Hindlimb muscle (tissue), 1 donor: ENCODE results near the gene MRPL55. TPM values are rescaled to one million over a fixed set of nuclear protein-coding genes. Genes with fewer than 3 reads are reported as not detected.

Experiments used
- DNase-seq: peaks from one replicate; pipeline ENCODE4 v3.0.0-alpha.2; 2013
- polyA plus RNA-seq: library from polyadenylated mRNA; unstranded; fragments of 120-200 nt; gene quantifications from one replicate; pipeline ENCODE4 v1.2.1, GENCODE V29; 2013; ENCODE audit not compliant: insufficient read length

MRPL55 gene
- 35.6 TPM for polyA plus RNA-seq

GRCh38 chr1:228109073-228109961 lies at the start of gene MRPL55:
Gene MRPL55, minus strand, starts transcription at chr1:228109299. Its CDS starts 1,039 bp downstream, at chr1:228108260.
- DNase-seq = peak; percentile 99

GRCh38 chr1:228158151-228159007 lies 49.3 kb upstream of the MRPL55 start:
- no peak for DNase-seq

GRCh38 chr1:228157729-228158126 lies 48.6 kb upstream of the MRPL55 start:
- no peak for DNase-seq

- DNase-seq = no peak
Measured at GRCh38 chr1:228156941-228157728, 48.0 kb upstream of the MRPL55 start.

- DNase-seq = no peak
Measured at GRCh38 chr1:228156515-228156881, 47.4 kb upstream of the MRPL55 start.

- no peak for DNase-seq
Measured at GRCh38 chr1:228155596-228156514, 46.8 kb upstream of the MRPL55 start.

GRCh38 chr1:228154670-228155571 lies 45.8 kb upstream of the MRPL55 start:
- no peak for DNase-seq

- DNase-seq = no peak
Measured at GRCh38 chr1:228154021-228154669, 45.0 kb upstream of the MRPL55 start.

- DNase-seq = no peak
Measured at GRCh38 chr1:228152918-228153258, 43.8 kb upstream of the MRPL55 start.

GRCh38 chr1:228152097-228152917 lies 43.2 kb upstream of the MRPL55 start:
- no peak for DNase-seq

GRCh38 chr1:228151180-228151925 lies 42.3 kb upstream of the MRPL55 start:
- no peak for DNase-seq

GRCh38 chr1:228150461-228151179 lies 41.5 kb upstream of the MRPL55 start:
- peak; percentile 72 for DNase-seq

- DNase-seq = no peak
Measured at GRCh38 chr1:228150120-228150460, 41.0 kb upstream of the MRPL55 start.

- DNase-seq = peak; percentile 55
Measured at GRCh38 chr1:228149406-228150119, 40.5 kb upstream of the MRPL55 start, which contains the start of gene GJC2. Gene GJC2, plus strand, starts transcription at chr1:228149930. Its CDS starts 7,829 bp downstream, at chr1:228157759.

- no peak for DNase-seq
Measured at GRCh38 chr1:228148935-228149405, 39.9 kb upstream of the MRPL55 start.

- DNase-seq = no peak
Measured at GRCh38 chr1:228148196-228148861, 39.2 kb upstream of the MRPL55 start.
